GM20000 (cell line): ENCODE results near the gene ERCC6.

Source experiments
- DNase-seq: peaks from one replicate; pipeline ENCODE4 v3.0.0; 2012; ENCODE audit warnings: low spot score
- CTCF ChIP-seq: IDR thresholded peaks from 2 replicates; pipeline ENCODE4 v1.5.1; 2012; ENCODE audit warnings: mild to moderate bottlenecking, control low read depth; ENCODE audit errors: extremely low read depth, missing control alignments

The ERCC6 gene

GRCh38 chr10:49486009-49486408 is 52.9 kb downstream of the ERCC6 start:
- TF ChIP-seq CTCF = no peak

GRCh38 chr10:49484486-49485235 is 54.3 kb downstream of the ERCC6 start:
- DNase-seq = no peak
- TF ChIP-seq CTCF = no peak

More at GRCh38 chr10:49486009-49486408, 52.9 kb downstream of the ERCC6 start:
- no peak for DNase-seq

GRCh38 chr10:49478819-49479218 is 60.1 kb downstream of the ERCC6 start:
- no peak for DNase-seq
- no peak for TF ChIP-seq CTCF

GRCh38 chr10:49474901-49475300 is 64.0 kb downstream of the ERCC6 start:
- DNase-seq = no peak
- no peak for TF ChIP-seq CTCF

GRCh38 chr10:49471532-49471931 is 67.4 kb downstream of the ERCC6 start:
- TF ChIP-seq CTCF = no peak
- no peak for DNase-seq

GRCh38 chr10:49465736-49466135 is 73.2 kb downstream of the ERCC6 start:
- no peak for TF ChIP-seq CTCF
- no peak for DNase-seq
